Measurements from ENCODE around the gene ATP2B2.

DNA sequence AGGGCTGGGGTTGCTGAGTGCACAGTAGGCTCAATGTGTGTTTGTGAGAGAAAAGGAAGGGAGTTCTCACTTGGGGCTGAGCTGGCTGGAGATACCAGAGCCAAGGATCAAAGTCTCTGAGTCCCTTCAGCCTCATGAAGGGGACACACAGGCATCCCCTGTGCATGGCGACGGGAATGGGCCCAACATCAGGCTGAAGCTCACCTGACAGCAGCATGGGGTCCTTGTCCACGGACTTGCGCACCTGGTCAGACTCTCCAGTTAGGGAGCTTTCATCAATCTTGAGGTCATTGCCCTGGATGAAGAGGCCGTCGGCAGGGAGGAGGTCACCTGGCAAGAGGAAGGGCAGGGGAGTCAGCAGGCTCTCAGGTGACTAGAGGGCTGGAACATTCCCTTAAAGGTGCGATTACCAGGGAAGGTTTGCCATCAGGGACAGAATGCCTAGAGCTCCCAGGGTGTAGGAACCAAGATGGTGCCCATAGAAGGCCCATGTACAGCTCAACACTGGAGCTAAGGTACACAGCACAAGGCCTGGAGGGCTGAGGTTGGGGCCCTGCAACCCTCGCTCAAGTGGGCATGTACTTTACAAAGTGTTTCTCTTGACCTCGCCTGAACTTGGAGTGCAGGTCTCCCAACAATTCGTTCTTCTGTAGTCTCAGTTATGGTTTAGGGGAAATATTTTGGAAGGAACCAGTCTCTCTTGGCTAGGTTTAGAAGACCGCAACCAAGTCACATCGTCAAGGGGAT, 104.5 kb downstream of the ATP2B2 start:
- TF ChIP-seq MXI1 (IDR thresholded peaks at IDR 0.05; ENCODE audit: low read depth, low read length): no peak
- TF ChIP-seq ZNF274 (IDR thresholded peaks at IDR 0.05; ENCODE audit: borderline replicate concordance, low read depth, low read length): no peak
